ENCODE data around the gene IFI27. TPM values are rescaled to one million over a fixed set of nuclear protein-coding genes. Genes with fewer than 3 reads are reported as not detected.

Gene IFI27
- total RNA-seq, 1 experiment from 2014 or later, result 766 TPM

DNA sequence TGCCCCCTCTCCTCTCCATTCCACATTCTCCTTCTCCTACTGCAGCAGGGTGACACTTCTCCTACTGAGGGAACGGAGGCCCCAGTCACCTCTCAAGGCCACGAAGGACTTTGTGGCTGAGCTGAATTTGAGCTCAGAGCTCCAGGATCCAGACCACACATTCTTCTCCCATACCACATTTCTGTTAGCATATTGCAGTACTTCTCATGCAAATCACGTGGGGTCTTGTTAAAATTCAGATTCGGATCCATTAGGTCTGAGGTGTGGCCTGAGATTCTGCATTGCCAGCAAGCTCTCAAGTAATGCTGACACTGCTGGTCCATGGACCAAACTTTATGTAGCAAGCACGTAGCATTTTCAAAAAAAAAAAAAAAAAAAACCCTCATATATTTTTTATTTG, 28.5 kb downstream of the IFI27 start:
- no peak for DNase-seq
- H3K4me1 Mint-ChIP-seq (ENCODE audit: low read depth, unreplicated experiment), result no peaks in the 10 kb centered on the region
- BruUV-seq (replicated peaks), result no TSS peak
- H3K36me3 Mint-ChIP-seq (ENCODE audit: insufficient read depth, unreplicated experiment), result no peaks in the 10 kb centered on the region
- TF ChIP-seq, protein P1, sequence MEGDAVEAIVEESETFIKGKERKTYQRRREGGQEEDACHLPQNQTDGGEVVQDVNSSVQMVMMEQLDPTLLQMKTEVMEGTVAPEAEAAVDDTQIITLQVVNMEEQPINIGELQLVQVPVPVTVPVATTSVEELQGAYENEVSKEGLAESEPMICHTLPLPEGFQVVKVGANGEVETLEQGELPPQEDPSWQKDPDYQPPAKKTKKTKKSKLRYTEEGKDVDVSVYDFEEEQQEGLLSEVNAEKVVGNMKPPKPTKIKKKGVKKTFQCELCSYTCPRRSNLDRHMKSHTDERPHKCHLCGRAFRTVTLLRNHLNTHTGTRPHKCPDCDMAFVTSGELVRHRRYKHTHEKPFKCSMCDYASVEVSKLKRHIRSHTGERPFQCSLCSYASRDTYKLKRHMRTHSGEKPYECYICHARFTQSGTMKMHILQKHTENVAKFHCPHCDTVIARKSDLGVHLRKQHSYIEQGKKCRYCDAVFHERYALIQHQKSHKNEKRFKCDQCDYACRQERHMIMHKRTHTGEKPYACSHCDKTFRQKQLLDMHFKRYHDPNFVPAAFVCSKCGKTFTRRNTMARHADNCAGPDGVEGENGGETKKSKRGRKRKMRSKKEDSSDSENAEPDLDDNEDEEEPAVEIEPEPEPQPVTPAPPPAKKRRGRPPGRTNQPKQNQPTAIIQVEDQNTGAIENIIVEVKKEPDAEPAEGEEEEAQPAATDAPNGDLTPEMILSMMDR (IDR thresholded peaks at IDR 0.05; ENCODE audit: unreplicated experiment), result no peak
- no peak overlapping the region for H3K4me3 Mint-ChIP-seq (ENCODE audit: low read depth, unreplicated experiment)
- peaks cover 14% of the 10 kb centered on the region for H3K27me3 Mint-ChIP-seq (ENCODE audit: unreplicated experiment)
- intact Hi-C loops (cut with micrococcal nuclease; ENCODE audit: unreplicated experiment), result loop anchor here (5.0 kb wide), 1 partner anchor 202 kb away; no protein-coding TSS in a partner anchor
- H3K27ac Mint-ChIP-seq (ENCODE audit: unreplicated experiment), result no peak overlapping the region
- H3K9me3 Mint-ChIP-seq (ENCODE audit: low read depth, unreplicated experiment), result no peaks in the 10 kb centered on the region
- CTCF ChIA-PET, result no interaction called here

DNA sequence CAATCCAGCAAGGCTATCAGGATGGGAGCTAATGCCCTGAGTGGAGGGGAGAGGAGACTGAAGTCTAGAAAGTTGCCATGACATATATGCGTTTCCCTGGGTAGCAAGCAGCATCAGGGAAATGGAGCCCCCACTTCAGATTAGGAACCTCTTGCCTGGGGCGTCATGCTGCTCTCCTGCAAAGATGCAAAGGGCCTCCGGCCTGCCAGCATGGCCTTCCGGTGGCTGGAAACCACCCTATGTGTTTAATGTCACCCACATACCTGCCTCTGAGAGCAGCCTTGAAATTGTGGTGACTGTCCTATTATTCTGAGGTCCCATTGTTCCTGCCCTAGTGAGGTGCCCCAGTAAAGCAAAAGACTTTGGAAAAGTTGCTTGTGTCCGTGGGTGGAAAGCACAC, 28.9 kb downstream of the IFI27 start:
- Mint-ChIP-seq H3K9me3 (ENCODE audit: low read depth, unreplicated experiment) (no peaks in the 10 kb centered on the region), H3K4me1 (ENCODE audit: low read depth, unreplicated experiment) (peaks cover 3% of the 10 kb centered on the region), H3K36me3 (ENCODE audit: insufficient read depth, unreplicated experiment) (no peaks in the 10 kb centered on the region), H3K4me3 (ENCODE audit: low read depth, unreplicated experiment) (no peak overlapping the region), H3K27ac (ENCODE audit: unreplicated experiment) (no peak overlapping the region), H3K27me3 (ENCODE audit: unreplicated experiment) (peaks cover 14% of the 10 kb centered on the region)
- TF ChIP-seq, protein P1 (IDR thresholded peaks at IDR 0.05; ENCODE audit: unreplicated experiment), result no peak
- no peak for DNase-seq
- CTCF ChIA-PET, result no interaction called here
- no TSS peak for BruUV-seq (replicated peaks)
- intact Hi-C loops (cut with micrococcal nuclease; ENCODE audit: unreplicated experiment), result loop anchor here (5.0 kb wide), 1 partner anchor 202 kb away; no protein-coding TSS in a partner anchor

- CTCF ChIA-PET, result no interaction called here
- no TSS peak for BruUV-seq (replicated peaks)
- intact Hi-C loops (cut with micrococcal nuclease; ENCODE audit: unreplicated experiment), result no loop called here
These were observed 31.7 kb downstream of the IFI27 start for GRCh38 chr14:94142247-94142646.

DNA sequence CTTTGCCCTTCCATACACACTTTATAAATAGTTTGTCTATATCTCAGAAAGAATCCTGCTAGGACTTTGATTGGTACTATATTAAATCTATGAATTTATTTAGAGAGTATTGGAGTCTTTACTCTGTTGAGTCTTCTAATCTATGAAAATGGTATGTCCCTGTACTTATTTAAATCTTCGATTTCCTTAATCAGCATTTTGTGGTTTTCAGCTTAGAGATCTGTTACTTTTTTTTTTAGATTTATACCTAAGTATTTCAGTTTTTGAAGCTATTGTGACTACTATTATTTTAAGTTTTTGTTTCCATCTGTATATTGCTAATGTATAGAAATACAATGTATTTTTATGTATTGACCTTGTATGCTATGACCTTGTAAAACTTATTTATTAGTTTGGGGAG, 32.3 kb downstream of the IFI27 start:
- Mint-ChIP-seq H3K4me1 (ENCODE audit: low read depth, unreplicated experiment) (peaks cover 8% of the 10 kb centered on the region), H3K27ac (ENCODE audit: unreplicated experiment) (no peak overlapping the region), H3K9me3 (ENCODE audit: low read depth, unreplicated experiment) (no peaks in the 10 kb centered on the region), H3K36me3 (ENCODE audit: insufficient read depth, unreplicated experiment) (no peaks in the 10 kb centered on the region), H3K27me3 (ENCODE audit: unreplicated experiment) (peaks cover 16% of the 10 kb centered on the region), H3K4me3 (ENCODE audit: low read depth, unreplicated experiment) (no peak overlapping the region)
- TF ChIP-seq, protein P1 (IDR thresholded peaks at IDR 0.05; ENCODE audit: unreplicated experiment), result no peak
- CTCF ChIA-PET, result no interaction called here
- no TSS peak for BruUV-seq (replicated peaks)
- intact Hi-C loops (cut with micrococcal nuclease; ENCODE audit: unreplicated experiment), result no loop called here
- no peak for DNase-seq

More at GRCh38 chr14:94142247-94142646, 31.7 kb downstream of the IFI27 start:
- no peak overlapping the region for H3K27ac Mint-ChIP-seq (ENCODE audit: unreplicated experiment)
- no peaks in the 10 kb centered on the region for H3K36me3 Mint-ChIP-seq (ENCODE audit: insufficient read depth, unreplicated experiment)
- H3K4me3 Mint-ChIP-seq (ENCODE audit: low read depth, unreplicated experiment), result no peak overlapping the region
- TF ChIP-seq, protein P1 (IDR thresholded peaks at IDR 0.05; ENCODE audit: unreplicated experiment), result no peak
- peaks cover 8% of the 10 kb centered on the region for H3K4me1 Mint-ChIP-seq (ENCODE audit: low read depth, unreplicated experiment)
- no peaks in the 10 kb centered on the region for H3K9me3 Mint-ChIP-seq (ENCODE audit: low read depth, unreplicated experiment)
- H3K27me3 Mint-ChIP-seq (ENCODE audit: unreplicated experiment), result peaks cover 14% of the 10 kb centered on the region
- DNase-seq, result no peak

Data from Calu3 (cell line).